Duodenal mucosa (tissue), 2 donors: ENCODE results near the gene MDGA2.

Experiments used
- H3K27ac ChIP-seq: one replicate; pipeline ENCODE4 v1.7.0; 2013; ENCODE audit warnings: low read depth, low read length
- H3K27me3 ChIP-seq, 2 donors: one replicate each; pipeline ENCODE4 v1.7.0; 2013; ENCODE audit warnings: low read length in 2 of 2, control low read depth in 1 of 2; ENCODE audit not compliant: insufficient read depth in 2 of 2, control insufficient read depth in 1 of 2
- H3K36me3 ChIP-seq, 2 donors: one replicate each; pipeline ENCODE4 v1.7.0; 2013; ENCODE audit warnings: low read length in 2 of 2, control low read depth in 1 of 2; ENCODE audit not compliant: insufficient read depth in 2 of 2, control insufficient read depth in 1 of 2
- H3K4me1 ChIP-seq, 2 donors: one replicate each; pipeline ENCODE4 v1.7.0; 2013; ENCODE audit warnings: low read length in 2 of 2, control low read depth in 1 of 2; ENCODE audit not compliant: insufficient read depth in 2 of 2, control insufficient read depth in 1 of 2
- H3K4me3 ChIP-seq, 2 donors: one replicate each; pipeline ENCODE4 v1.7.0; 2013; ENCODE audit warnings: low read length in 2 of 2, low read depth in 1 of 2
- H3K9ac ChIP-seq, 2 donors: one replicate each; pipeline ENCODE4 v1.7.0; 2013; ENCODE audit warnings: low read length in 2 of 2, low read depth in 1 of 2
- H3K9me3 ChIP-seq, 2 donors: one replicate each; pipeline ENCODE4 v1.7.0; 2013; ENCODE audit warnings: low read length in 2 of 2, control low read depth in 1 of 2; ENCODE audit not compliant: control insufficient read depth in 1 of 2

Gene MDGA2

GRCh38 chr14:47675466-47676314, at the start of gene MDGA2:
Gene MDGA2, minus strand, starts transcription at chr14:47675605.
- Histone ChIP-seq H3K9ac (no peak within 1 kb of the TSS), H3K27me3 (peaks cover 10 to 50% of the 10 kb centered on the region in 2 donors), H3K4me1 (no peaks in the 10 kb centered on the region), H3K4me3 (no peak within 1 kb of the TSS), H3K9me3 (no peaks in the 10 kb centered on the region), H3K27ac (no peak within 1 kb of the TSS), H3K36me3 (no peaks in the 10 kb centered on the region)

GRCh38 chr14:47722929-47723693, 47.7 kb upstream of the MDGA2 start:
- no peak overlapping the region for H3K27ac ChIP-seq
- no peaks in the 10 kb centered on the region for H3K27me3 ChIP-seq
- no peaks in the 10 kb centered on the region for H3K4me1 ChIP-seq
- H3K4me3 ChIP-seq, result no peak overlapping the region
- H3K9me3 ChIP-seq, result peaks cover 0 to 4% of the 10 kb centered on the region in 2 donors
- H3K36me3 ChIP-seq, result no peaks in the 10 kb centered on the region
- H3K9ac ChIP-seq, result no peak overlapping the region

- H3K4me3 ChIP-seq, result no peak overlapping the region
- peaks cover 0 to 13% of the 10 kb centered on the region in 2 donors for H3K9me3 ChIP-seq
- no peak overlapping the region for H3K27ac ChIP-seq
- no peaks in the 10 kb centered on the region for H3K4me1 ChIP-seq
- no peaks in the 10 kb centered on the region for H3K36me3 ChIP-seq
- no peak overlapping the region for H3K9ac ChIP-seq
- no peaks in the 10 kb centered on the region for H3K27me3 ChIP-seq
Measured at GRCh38 chr14:47720281-47720680, 44.9 kb upstream of the MDGA2 start.

GRCh38 chr14:47715330-47715729, 39.9 kb upstream of the MDGA2 start:
- no peaks in the 10 kb centered on the region for H3K4me1 ChIP-seq
- peaks cover 0 to 14% of the 10 kb centered on the region in 2 donors for H3K9me3 ChIP-seq
- no peaks in the 10 kb centered on the region for H3K27me3 ChIP-seq
- no peaks in the 10 kb centered on the region for H3K36me3 ChIP-seq
- no peak overlapping the region for H3K9ac ChIP-seq
- H3K27ac ChIP-seq, result no peak overlapping the region
- no peak overlapping the region for H3K4me3 ChIP-seq

GRCh38 chr14:47710581-47710980, 35.2 kb upstream of the MDGA2 start:
- Histone ChIP-seq H3K9ac (no peak overlapping the region), H3K27ac (no peak overlapping the region), H3K9me3 (peaks cover 0 to 5% of the 10 kb centered on the region in 2 donors), H3K4me3 (no peak overlapping the region), H3K36me3 (no peaks in the 10 kb centered on the region), H3K4me1 (no peaks in the 10 kb centered on the region), H3K27me3 (no peaks in the 10 kb centered on the region)

GRCh38 chr14:47705683-47706082, 30.3 kb upstream of the MDGA2 start:
- Histone ChIP-seq H3K27me3 (no peaks in the 10 kb centered on the region), H3K27ac (no peak overlapping the region), H3K4me1 (no peaks in the 10 kb centered on the region), H3K36me3 (no peaks in the 10 kb centered on the region), H3K9ac (no peak overlapping the region), H3K9me3 (peaks cover 2 to 3% of the 10 kb centered on the region in 2 donors), H3K4me3 (no peak overlapping the region)

- Histone ChIP-seq H3K9ac (no peak overlapping the region), H3K4me3 (no peak overlapping the region), H3K36me3 (no peaks in the 10 kb centered on the region), H3K27ac (no peak overlapping the region), H3K9me3 (peaks cover 4 to 13% of the 10 kb centered on the region in 2 donors), H3K27me3 (no peaks in the 10 kb centered on the region), H3K4me1 (no peaks in the 10 kb centered on the region)
Measured at GRCh38 chr14:47691829-47692228, 16.4 kb upstream of the MDGA2 start.

GRCh38 chr14:47678993-47679392, 3.6 kb upstream of the MDGA2 start:
- Histone ChIP-seq H3K4me3 (no peak overlapping the region), H3K27me3 (peaks cover 6 to 25% of the 10 kb centered on the region in 2 donors), H3K9ac (no peak overlapping the region), H3K4me1 (no peaks in the 10 kb centered on the region), H3K36me3 (no peaks in the 10 kb centered on the region), H3K27ac (no peak overlapping the region), H3K9me3 (no peaks in the 10 kb centered on the region)

- H3K36me3 ChIP-seq, result no peaks in the 10 kb centered on the region
- H3K4me3 ChIP-seq, result no peak overlapping the region
- no peak overlapping the region for H3K9ac ChIP-seq
- H3K4me1 ChIP-seq, result no peaks in the 10 kb centered on the region
- H3K9me3 ChIP-seq, result no peaks in the 10 kb centered on the region
- peaks cover 6 to 31% of the 10 kb centered on the region in 2 donors for H3K27me3 ChIP-seq
- H3K27ac ChIP-seq, result no peak overlapping the region
Measured at GRCh38 chr14:47678157-47678556, 2.8 kb upstream of the MDGA2 start.

- no peaks in the 10 kb centered on the region for H3K36me3 ChIP-seq
- H3K9me3 ChIP-seq, result no peaks in the 10 kb centered on the region
- no peak overlapping the region for H3K4me3 ChIP-seq
- peaks cover 10 to 48% of the 10 kb centered on the region in 2 donors for H3K27me3 ChIP-seq
- H3K9ac ChIP-seq, result no peak overlapping the region
- no peak overlapping the region for H3K27ac ChIP-seq
- no peaks in the 10 kb centered on the region for H3K4me1 ChIP-seq
Measured at GRCh38 chr14:47676315-47676617, 861 bp upstream of the MDGA2 start.
